ENCODE data around the gene ACAP2. TPM values are rescaled to one million over a fixed set of nuclear protein-coding genes. Genes with fewer than 3 reads are reported as not detected.
"Not testable (repeated sequence)": the region's sequence is repeated elsewhere in the genome, so short reads cannot be mapped to it uniquely, and the experiment has no call there.

The ACAP2 gene, protein sequence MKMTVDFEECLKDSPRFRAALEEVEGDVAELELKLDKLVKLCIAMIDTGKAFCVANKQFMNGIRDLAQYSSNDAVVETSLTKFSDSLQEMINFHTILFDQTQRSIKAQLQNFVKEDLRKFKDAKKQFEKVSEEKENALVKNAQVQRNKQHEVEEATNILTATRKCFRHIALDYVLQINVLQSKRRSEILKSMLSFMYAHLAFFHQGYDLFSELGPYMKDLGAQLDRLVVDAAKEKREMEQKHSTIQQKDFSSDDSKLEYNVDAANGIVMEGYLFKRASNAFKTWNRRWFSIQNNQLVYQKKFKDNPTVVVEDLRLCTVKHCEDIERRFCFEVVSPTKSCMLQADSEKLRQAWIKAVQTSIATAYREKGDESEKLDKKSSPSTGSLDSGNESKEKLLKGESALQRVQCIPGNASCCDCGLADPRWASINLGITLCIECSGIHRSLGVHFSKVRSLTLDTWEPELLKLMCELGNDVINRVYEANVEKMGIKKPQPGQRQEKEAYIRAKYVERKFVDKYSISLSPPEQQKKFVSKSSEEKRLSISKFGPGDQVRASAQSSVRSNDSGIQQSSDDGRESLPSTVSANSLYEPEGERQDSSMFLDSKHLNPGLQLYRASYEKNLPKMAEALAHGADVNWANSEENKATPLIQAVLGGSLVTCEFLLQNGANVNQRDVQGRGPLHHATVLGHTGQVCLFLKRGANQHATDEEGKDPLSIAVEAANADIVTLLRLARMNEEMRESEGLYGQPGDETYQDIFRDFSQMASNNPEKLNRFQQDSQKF
- total RNA-seq, result 10 to 100 TPM; 13.2 to 27.6 (median 15.5) TPM

- Histone ChIP-seq H3K4me3 (peak within 1 kb of the TSS; percentile 71 to 95 (median 91)), H3K27me3 (no peaks in the 10 kb centered on the region), H3K9me3 (no peaks in the 10 kb centered on the region), H3K36me3 (no peaks in the 10 kb centered on the region), H3K27ac (peak within 1 kb of the TSS; percentile 93 to 98 (median 94)), H3K4me1 (peaks cover 16 to 25% of the 10 kb centered on the region in 2 donors)
- in situ Hi-C loops (cut with MboI; ENCODE audit: low sequenced_read_pairs in 4 of 4), result no loop called here
- intact Hi-C loops (cut with DNase I; ENCODE audit: low total_unique reads), result loop anchor here (2.0 to 10.0 kb wide), 5 partner anchors 80 to 956 kb away; partner anchors contain the start of genes ATP13A3, FAM43A and XXYLT1
- TF ChIP-seq POLR2A (IDR thresholded peaks at IDR 0.05), result peak; percentile 96 to 97
- TF ChIP-seq, protein P1, sequence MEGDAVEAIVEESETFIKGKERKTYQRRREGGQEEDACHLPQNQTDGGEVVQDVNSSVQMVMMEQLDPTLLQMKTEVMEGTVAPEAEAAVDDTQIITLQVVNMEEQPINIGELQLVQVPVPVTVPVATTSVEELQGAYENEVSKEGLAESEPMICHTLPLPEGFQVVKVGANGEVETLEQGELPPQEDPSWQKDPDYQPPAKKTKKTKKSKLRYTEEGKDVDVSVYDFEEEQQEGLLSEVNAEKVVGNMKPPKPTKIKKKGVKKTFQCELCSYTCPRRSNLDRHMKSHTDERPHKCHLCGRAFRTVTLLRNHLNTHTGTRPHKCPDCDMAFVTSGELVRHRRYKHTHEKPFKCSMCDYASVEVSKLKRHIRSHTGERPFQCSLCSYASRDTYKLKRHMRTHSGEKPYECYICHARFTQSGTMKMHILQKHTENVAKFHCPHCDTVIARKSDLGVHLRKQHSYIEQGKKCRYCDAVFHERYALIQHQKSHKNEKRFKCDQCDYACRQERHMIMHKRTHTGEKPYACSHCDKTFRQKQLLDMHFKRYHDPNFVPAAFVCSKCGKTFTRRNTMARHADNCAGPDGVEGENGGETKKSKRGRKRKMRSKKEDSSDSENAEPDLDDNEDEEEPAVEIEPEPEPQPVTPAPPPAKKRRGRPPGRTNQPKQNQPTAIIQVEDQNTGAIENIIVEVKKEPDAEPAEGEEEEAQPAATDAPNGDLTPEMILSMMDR (IDR thresholded peaks at IDR 0.05 in 4 of 5, conservative IDR thresholded peaks at IDR 0.05 in 1 of 5), result no peak
- peak; percentile 91 to 93 for ATAC-seq
- DNase-seq, result peak; percentile 100
Measured at GRCh38 chr3:195442573-195443390, at the start of gene ACAP2. Gene ACAP2 (minus strand): TSS chr3:195443020. CDS start chr3:195442847, 173 bp downstream.

DNA sequence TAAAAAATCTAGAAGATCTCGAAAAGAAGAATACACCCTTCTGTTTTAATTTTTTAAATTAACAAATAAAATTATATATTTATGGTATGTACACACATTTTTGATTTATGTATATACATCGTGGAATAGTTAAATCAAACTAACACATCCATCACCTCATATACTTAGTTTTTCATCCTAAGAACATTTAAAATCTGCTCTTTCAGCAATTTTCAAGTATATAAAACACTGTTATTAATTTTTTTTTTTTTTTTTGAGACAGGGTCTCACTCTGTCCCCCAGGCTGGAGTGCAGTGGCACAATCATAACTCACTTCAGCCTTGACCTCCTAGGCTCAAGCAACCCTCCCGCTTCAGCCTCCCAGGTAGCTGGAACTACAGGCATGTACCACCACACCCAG lies 32.8 kb upstream of the ACAP2 start:
- DNase-seq (no peak), ATAC-seq (no peak)
- Histone ChIP-seq H3K36me3 (no peaks in the 10 kb centered on the region), H3K27ac (no peak overlapping the region), H3K27me3 (no peaks in the 10 kb centered on the region), H3K4me1 (no peaks in the 10 kb centered on the region), H3K9me3 (no peaks in the 10 kb centered on the region), H3K4me3 (no peak overlapping the region)
- intact Hi-C loops (cut with DNase I; ENCODE audit: low total_unique reads) (no loop called here), in situ Hi-C loops (cut with MboI; ENCODE audit: low sequenced_read_pairs in 4 of 4) (no loop called here)
- TF ChIP-seq, protein P1 (IDR thresholded peaks at IDR 0.05 in 4 of 5, conservative IDR thresholded peaks at IDR 0.05 in 1 of 5), result no peak
- TF ChIP-seq POLR2A (IDR thresholded peaks at IDR 0.05), result no peak

GRCh38 chr3:195475116-195475515 lies 32.3 kb upstream of the ACAP2 start:
- ATAC-seq; DNase-seq; H3K27me3 ChIP-seq; H3K4me3 ChIP-seq; H3K4me1 ChIP-seq; in situ Hi-C loops (cut with MboI; ENCODE audit: low sequenced_read_pairs in 4 of 4); H3K27ac ChIP-seq; H3K9me3 ChIP-seq; intact Hi-C loops (cut with DNase I; ENCODE audit: low total_unique reads); H3K36me3 ChIP-seq: not testable (repeated sequence)

DNA sequence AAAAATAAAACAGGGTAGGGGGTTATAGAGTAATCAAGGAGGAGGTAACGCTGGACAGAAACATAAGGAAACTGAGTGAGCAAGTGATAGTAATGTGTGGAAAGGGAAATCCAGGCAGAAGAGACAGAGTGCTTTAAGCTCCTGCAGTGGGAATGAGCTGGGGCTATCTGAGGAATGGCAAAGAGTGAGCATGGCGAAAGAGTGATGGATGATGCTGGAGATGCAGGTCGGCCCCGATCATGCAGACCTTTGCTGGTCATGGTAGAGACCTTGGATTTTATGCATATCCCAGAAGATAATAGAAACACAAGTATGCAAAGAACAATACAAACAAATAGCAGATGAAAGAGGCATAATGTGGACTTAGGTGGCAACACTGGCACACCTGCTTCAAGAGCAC lies 26.0 kb upstream of the ACAP2 start:
- intact Hi-C loops (cut with DNase I; ENCODE audit: low total_unique reads), result no loop called here
- ATAC-seq (no peak), DNase-seq (no peak)
- no peaks in the 10 kb centered on the region for H3K36me3 ChIP-seq
- no peaks in the 10 kb centered on the region for H3K9me3 ChIP-seq
- no peaks in the 10 kb centered on the region for H3K4me1 ChIP-seq
- TF ChIP-seq POLR2A (IDR thresholded peaks at IDR 0.05), result no peak
- TF ChIP-seq, protein P1 (IDR thresholded peaks at IDR 0.05 in 4 of 5, conservative IDR thresholded peaks at IDR 0.05 in 1 of 5), result no peak
- no peak overlapping the region for H3K27ac ChIP-seq
- in situ Hi-C loops (cut with MboI; ENCODE audit: low sequenced_read_pairs in 4 of 4), result no loop called here
- no peak overlapping the region for H3K4me3 ChIP-seq
- no peaks in the 10 kb centered on the region for H3K27me3 ChIP-seq
